Endothelial cell of umbilical vein (primary cell): ENCODE results near the gene MOB4. TPM values are rescaled to one million over a fixed set of nuclear protein-coding genes. Genes with fewer than 3 reads are reported as not detected.

ENCODE experiments used
- BruUV-seq: library from RNA; stranded (reverse); fragments of 400-500 nt; replicated peaks from 2 replicates; lab custom pipeline; 2021; lab: Mats Ljungman, UMichigan
- CTCF ChIA-PET: fragments of 300-600, 350-600 bp; sonication (Branson Sonifier 250); formaldehyde crosslinking; loops from one replicate; lab custom pipeline; 2021; ENCODE audit warnings: antibody characterized with exemption, inconsistent platforms; lab: Charles Lee
- POLR2A ChIA-PET: fragments of 300-600, 350-600 bp; sonication (Branson Sonifier 250); formaldehyde crosslinking; loops from one replicate; lab custom pipeline; 2021; ENCODE audit warnings: antibody characterized with exemption, inconsistent platforms; lab: Charles Lee
- DNase-seq: peaks from one replicate; pipeline ENCODE4 v3.0.0-alpha.2; 2011; ENCODE audit warnings: low read depth, low spot score
- FAIRE-seq: peaks from 2 replicates; lab custom pipeline; 2011; peaks lifted over from hg19 to GRCh38; lab: Jason Lieb, UNC
- H2AFZ ChIP-seq: 2 replicates; pipeline ENCODE4 v1.6.0; 2012; ENCODE audit warnings: low read depth, low read length, control low read depth, inconsistent platforms
- H3K27ac ChIP-seq: 2 replicates; pipeline ENCODE4 v1.5.1; 2011; ENCODE audit warnings: low read depth, mild to moderate bottlenecking, control low read depth, low read length, moderate library complexity; ENCODE audit not compliant: insufficient read depth
- H3K27me3 ChIP-seq, 2 experiments: 2 replicates each; pipeline versions ENCODE4 v1.6.0 to v1.6.1; 2011; ENCODE audit warnings: low read length in 2 of 2, mixed read lengths in 1 of 2; ENCODE audit not compliant: control insufficient read depth in 2 of 2, insufficient read depth in 2 of 2
- H3K36me3 ChIP-seq, 2 experiments: 2 replicates in 1 of 2; 3 replicates in 1 of 2; pipeline ENCODE4 v1.5.1; 2011; ENCODE audit warnings: low read length in 2 of 2, mild to moderate bottlenecking in 1 of 2, moderate library complexity in 1 of 2; ENCODE audit not compliant: control insufficient read depth in 2 of 2, insufficient read depth in 2 of 2; ENCODE audit errors: extremely low read depth in 1 of 2
- H3K4me1 ChIP-seq: 3 replicates; pipeline ENCODE4 v1.5.1; 2011; ENCODE audit warnings: mild to moderate bottlenecking, low read length; ENCODE audit not compliant: control insufficient read depth, insufficient read depth; ENCODE audit errors: extremely low read depth
- H3K4me2 ChIP-seq: 2 replicates; pipeline ENCODE4 v1.6.1; 2011; ENCODE audit warnings: low read length, control low read depth, mixed read lengths; ENCODE audit not compliant: insufficient read depth
- H3K4me3 ChIP-seq, 3 experiments: fragments of 200-600 bp in 1 of 3; sonication (generic), shearing (Covaris generic) in 1 of 3; replicated peaks in 1 of 3; 2 replicates each; pipeline ENCODE4 v1.5.1; 2011 to 2016; ENCODE audit warnings: control low read depth in 3 of 3, low read length in 3 of 3, mild to moderate bottlenecking in 2 of 3, inconsistent platforms in 1 of 3, low read depth in 1 of 3, moderate library complexity in 1 of 3; ENCODE audit not compliant: insufficient read depth in 1 of 3
- H3K79me2 ChIP-seq: 2 replicates; pipeline ENCODE4 v1.6.0; 2012; ENCODE audit warnings: low read length, inconsistent platforms; ENCODE audit not compliant: control insufficient read depth, insufficient read depth
- H3K9ac ChIP-seq: replicated peaks from 2 replicates; pipeline ENCODE3; 2011; ENCODE audit warnings: low read length, control low read depth; ENCODE audit not compliant: insufficient read depth; ENCODE audit errors: extremely low read depth
- H3K9me1 ChIP-seq: replicated peaks from 3 replicates; pipeline ENCODE4 v1.6.0; 2011; ENCODE audit warnings: mild to moderate bottlenecking, low read length; ENCODE audit not compliant: control insufficient read depth, insufficient read depth; ENCODE audit errors: extremely low read depth
- H3K9me3 ChIP-seq: replicated peaks from 2 replicates; pipeline ENCODE4 v1.5.1; 2012; ENCODE audit warnings: low read length, inconsistent platforms; ENCODE audit not compliant: control insufficient read depth, insufficient read depth
- H4K20me1 ChIP-seq: replicated peaks from 2 replicates; pipeline ENCODE3; 2011; ENCODE audit warnings: mild to moderate bottlenecking, low read length; ENCODE audit not compliant: control insufficient read depth, insufficient read depth; ENCODE audit errors: extremely low read depth
- EZH2 ChIP-seq: IDR thresholded peaks from 2 replicates; pipeline ENCODE4 v1.6.1; 2012; ENCODE audit warnings: borderline replicate concordance, low read depth, mild to moderate bottlenecking, moderate library complexity, low read length, inconsistent platforms; ENCODE audit not compliant: severe bottlenecking
- FOS ChIP-seq: IDR thresholded peaks from 2 replicates; pipeline ENCODE4 v1.6.1; 2011; ENCODE audit warnings: mild to moderate bottlenecking, low read length, moderate library complexity, borderline replicate concordance; ENCODE audit not compliant: insufficient read depth
- JUN ChIP-seq: IDR thresholded peaks from 2 replicates; pipeline ENCODE4 v1.6.1; 2011; ENCODE audit warnings: borderline replicate concordance, low read depth; ENCODE audit not compliant: insufficient read length, insufficient read depth
- MYC ChIP-seq: IDR thresholded peaks from one replicate; pipeline ENCODE4 v1.6.1; 2011; ENCODE audit warnings: mild to moderate bottlenecking, low read depth, low read length
- POLR2A ChIP-seq: IDR thresholded peaks from 2 replicates; pipeline ENCODE4 v1.6.1; 2012; ENCODE audit warnings: low read depth, mild to moderate bottlenecking, control low read depth, low read length
- POLR2AphosphoS5 ChIP-seq: IDR thresholded peaks from 2 replicates; pipeline ENCODE4 v1.6.1; 2012; ENCODE audit warnings: low read depth, mild to moderate bottlenecking, control low read depth, low read length, moderate library complexity; ENCODE audit not compliant: insufficient read depth
- dilution Hi-C: fragments of 300-500 bp; cut with MboI; formaldehyde crosslinking; loops from one replicate; pipeline ENCODE4 v1.15.0; 2019; ENCODE audit warnings: low sequenced_read_pairs; ENCODE audit not compliant: extremely low pct_ligation_motif_present
- intact Hi-C: fragments of 100-400 bp; cut with micrococcal nuclease; formaldehyde crosslinking; loops from one replicate; pipeline ENCODE4 v1.10.0; 2022
- polyA plus RNA-seq, 4 experiments: library from polyadenylated mRNA; depleted of rRNA in 3 of 4; stranded (reverse) in 3 of 4; unstranded in 1 of 4; fragments of >200 nt; gene quantifications; 2 replicates each; pipeline versions ENCODE4 v1.2.1 to v1.2.3, GENCODE V29; 2011 to 2012; ENCODE audit warnings: missing spikeins in 1 of 4
- total RNA-seq: library from RNA; stranded (reverse); gene quantifications from 2 replicates; pipeline ENCODE4 v1.2.3, GENCODE V29; 2021
- TF ChIP-seq, protein P1 (sequence below), 2 donors: IDR thresholded peaks; 1 replicate in 1 of 2; 2 replicates in 1 of 2; pipeline ENCODE4 v1.5.1; 2011; ENCODE audit warnings: low read length in 2 of 2, mild to moderate bottlenecking in 2 of 2, moderate library complexity in 2 of 2, control low read depth in 1 of 2, inconsistent platforms in 1 of 2, low read depth in 1 of 2; ENCODE audit not compliant: insufficient read depth in 1 of 2; ENCODE audit errors: extremely low read depth in 1 of 2
- TF ChIP-seq, protein P2 (sequence below): IDR thresholded peaks from 2 replicates; pipeline ENCODE4 v1.6.1; 2011; ENCODE audit not compliant: insufficient read depth, insufficient read length

MOB4 gene
- total and polyA plus RNA-seq, 2 donors (not counting 3 experiments of a cell fraction or from before 2014, with no cell fraction given), result 23.9 to 27.9 TPM

- intact Hi-C loops (no loop called here), dilution Hi-C loops (no loop called here)
- BruUV-seq, result no TSS peak
- TF ChIP-seq FOS (no peak), MYC (no peak), JUN (no peak), POLR2AphosphoS5 (no peak), POLR2A (no peak), EZH2 (no peak)
- TF ChIP-seq, protein P1, sequence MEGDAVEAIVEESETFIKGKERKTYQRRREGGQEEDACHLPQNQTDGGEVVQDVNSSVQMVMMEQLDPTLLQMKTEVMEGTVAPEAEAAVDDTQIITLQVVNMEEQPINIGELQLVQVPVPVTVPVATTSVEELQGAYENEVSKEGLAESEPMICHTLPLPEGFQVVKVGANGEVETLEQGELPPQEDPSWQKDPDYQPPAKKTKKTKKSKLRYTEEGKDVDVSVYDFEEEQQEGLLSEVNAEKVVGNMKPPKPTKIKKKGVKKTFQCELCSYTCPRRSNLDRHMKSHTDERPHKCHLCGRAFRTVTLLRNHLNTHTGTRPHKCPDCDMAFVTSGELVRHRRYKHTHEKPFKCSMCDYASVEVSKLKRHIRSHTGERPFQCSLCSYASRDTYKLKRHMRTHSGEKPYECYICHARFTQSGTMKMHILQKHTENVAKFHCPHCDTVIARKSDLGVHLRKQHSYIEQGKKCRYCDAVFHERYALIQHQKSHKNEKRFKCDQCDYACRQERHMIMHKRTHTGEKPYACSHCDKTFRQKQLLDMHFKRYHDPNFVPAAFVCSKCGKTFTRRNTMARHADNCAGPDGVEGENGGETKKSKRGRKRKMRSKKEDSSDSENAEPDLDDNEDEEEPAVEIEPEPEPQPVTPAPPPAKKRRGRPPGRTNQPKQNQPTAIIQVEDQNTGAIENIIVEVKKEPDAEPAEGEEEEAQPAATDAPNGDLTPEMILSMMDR (IDR thresholded peaks at IDR 0.05; ENCODE audit: extremely low read depth in 1 of 2, insufficient read depth in 1 of 2, low read depth in 1 of 2, low read length in 2 of 2), result no peak
- TF ChIP-seq, protein P2, sequence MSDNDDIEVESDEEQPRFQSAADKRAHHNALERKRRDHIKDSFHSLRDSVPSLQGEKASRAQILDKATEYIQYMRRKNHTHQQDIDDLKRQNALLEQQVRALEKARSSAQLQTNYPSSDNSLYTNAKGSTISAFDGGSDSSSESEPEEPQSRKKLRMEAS, result no peak
- FAIRE-seq, result no peak
- no peaks in the 10 kb centered on the region for H4K20me1 ChIP-seq
- no peaks in the 10 kb centered on the region for H3K4me1 ChIP-seq
- H3K79me2 ChIP-seq, result no peaks in the 10 kb centered on the region
- no peaks in the 10 kb centered on the region for H3K27me3 ChIP-seq
- H3K4me2 ChIP-seq, result no peak overlapping the region
- H3K4me3 ChIP-seq, result no peak overlapping the region
- DNase-seq, result no peak
- POLR2A ChIA-PET, result no interaction called here
- H3K36me3 ChIP-seq, result no peaks in the 10 kb centered on the region
- CTCF ChIA-PET, result no interaction called here
- H3K9me1 ChIP-seq, result no peaks in the 10 kb centered on the region
- no peak overlapping the region for H2AFZ ChIP-seq
- H3K9me3 ChIP-seq, result no peaks in the 10 kb centered on the region
- H3K9ac ChIP-seq, result no peak overlapping the region
- H3K27ac ChIP-seq, result no peak overlapping the region
These were observed 80.9 kb downstream of the MOB4 start for GRCh38 chr2:197596766-197597165.
